Measurements from ENCODE around the gene KCNMA1.

DNA sequence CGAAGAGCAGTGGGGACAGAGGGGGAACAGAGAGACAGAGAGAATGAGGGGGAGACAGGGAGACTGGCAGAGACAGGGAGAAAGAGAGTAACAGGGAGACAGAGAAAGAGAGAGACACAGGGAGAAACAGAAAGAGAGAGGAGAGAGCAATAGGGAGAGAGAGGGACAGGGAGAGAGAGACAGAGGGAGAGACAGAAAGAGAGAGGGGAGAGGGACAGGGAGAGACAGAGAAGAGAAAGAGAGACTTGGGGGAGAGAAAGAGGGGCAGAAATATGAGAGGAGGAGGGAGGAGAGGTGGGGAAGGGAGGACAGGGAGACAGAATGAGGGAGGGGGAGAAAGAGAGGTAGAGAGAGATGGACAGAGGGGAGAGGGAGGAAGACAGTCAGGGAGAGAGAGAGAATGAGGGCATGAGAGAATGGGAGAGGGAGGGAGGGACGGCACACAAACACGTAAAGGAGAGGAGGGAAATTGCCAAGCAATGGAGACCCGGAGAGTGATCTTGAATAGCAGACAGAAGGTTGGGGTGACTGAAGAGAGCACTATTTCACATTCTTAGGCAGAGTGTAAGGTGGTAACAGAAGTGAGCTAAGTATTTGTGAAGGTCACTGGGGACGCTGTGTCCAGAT lies 33.3 kb upstream of the KCNMA1 start:
- TF ChIP-seq CBX3 (IDR thresholded peaks at IDR 0.05; ENCODE audit: low read depth) (no peak), FOSL1 (IDR thresholded peaks at IDR 0.05; ENCODE audit: low read depth) (no peak), CTCF (IDR thresholded peaks at IDR 0.05 in 2 of 3, conservative IDR thresholded peaks at IDR 0.05 in 1 of 3; ENCODE audit: borderline replicate concordance in 1 of 3, insufficient read depth in 1 of 3, low read depth in 2 of 3, low read length in 2 of 3) (no peak)
- TF ChIP-seq, protein P1, sequence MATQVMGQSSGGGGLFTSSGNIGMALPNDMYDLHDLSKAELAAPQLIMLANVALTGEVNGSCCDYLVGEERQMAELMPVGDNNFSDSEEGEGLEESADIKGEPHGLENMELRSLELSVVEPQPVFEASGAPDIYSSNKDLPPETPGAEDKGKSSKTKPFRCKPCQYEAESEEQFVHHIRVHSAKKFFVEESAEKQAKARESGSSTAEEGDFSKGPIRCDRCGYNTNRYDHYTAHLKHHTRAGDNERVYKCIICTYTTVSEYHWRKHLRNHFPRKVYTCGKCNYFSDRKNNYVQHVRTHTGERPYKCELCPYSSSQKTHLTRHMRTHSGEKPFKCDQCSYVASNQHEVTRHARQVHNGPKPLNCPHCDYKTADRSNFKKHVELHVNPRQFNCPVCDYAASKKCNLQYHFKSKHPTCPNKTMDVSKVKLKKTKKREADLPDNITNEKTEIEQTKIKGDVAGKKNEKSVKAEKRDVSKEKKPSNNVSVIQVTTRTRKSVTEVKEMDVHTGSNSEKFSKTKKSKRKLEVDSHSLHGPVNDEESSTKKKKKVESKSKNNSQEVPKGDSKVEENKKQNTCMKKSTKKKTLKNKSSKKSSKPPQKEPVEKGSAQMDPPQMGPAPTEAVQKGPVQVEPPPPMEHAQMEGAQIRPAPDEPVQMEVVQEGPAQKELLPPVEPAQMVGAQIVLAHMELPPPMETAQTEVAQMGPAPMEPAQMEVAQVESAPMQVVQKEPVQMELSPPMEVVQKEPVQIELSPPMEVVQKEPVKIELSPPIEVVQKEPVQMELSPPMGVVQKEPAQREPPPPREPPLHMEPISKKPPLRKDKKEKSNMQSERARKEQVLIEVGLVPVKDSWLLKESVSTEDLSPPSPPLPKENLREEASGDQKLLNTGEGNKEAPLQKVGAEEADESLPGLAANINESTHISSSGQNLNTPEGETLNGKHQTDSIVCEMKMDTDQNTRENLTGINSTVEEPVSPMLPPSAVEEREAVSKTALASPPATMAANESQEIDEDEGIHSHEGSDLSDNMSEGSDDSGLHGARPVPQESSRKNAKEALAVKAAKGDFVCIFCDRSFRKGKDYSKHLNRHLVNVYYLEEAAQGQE (IDR thresholded peaks at IDR 0.05; ENCODE audit: low read depth) = no peak

Measured in HCT116 (cell line).